Activated T-helper 1 cell treated with anti-CD3 and anti-CD28 coated beads, Interleukin-12 subunit alpha, Interleukin-12 subunit beta, Interleukin-2, Interleukin-4 antibody, amounts not matched to agents 30 ng/mL and 10 ng/mL and 1 ng/mL, durations not matched to agents 14 hours and 24 hours and 36 hours (primary cell): Measurements from ENCODE around the gene NFASC. TPM values are rescaled to one million over a fixed set of nuclear protein-coding genes. Genes with fewer than 3 reads are reported as not detected.

ENCODE experiments used
- DNase-seq: peaks from one replicate; pipeline ENCODE4 v3.0.0; 2021; ENCODE audit warnings: low spot score
- H3K27ac Mint-ChIP-seq: one replicate; pipeline ENCODE4 v1.8.0; 2021; ENCODE audit warnings: mild to moderate bottlenecking, mixed read lengths
- H3K27me3 Mint-ChIP-seq: one replicate; pipeline ENCODE4 v1.8.0; 2022; ENCODE audit warnings: mild to moderate bottlenecking, moderate library complexity, mixed read lengths; ENCODE audit not compliant: insufficient read depth
- H3K36me3 Mint-ChIP-seq: one replicate; pipeline ENCODE4 v1.8.0; 2021; ENCODE audit warnings: low read depth, mixed read lengths
- H3K4me1 Mint-ChIP-seq: one replicate; pipeline ENCODE4 v1.8.0; 2021; ENCODE audit warnings: low read depth, mixed read lengths
- H3K4me3 Mint-ChIP-seq: one replicate; pipeline ENCODE4 v1.8.0; 2021; ENCODE audit warnings: mild to moderate bottlenecking, moderate library complexity, mixed read lengths
- H3K9me3 Mint-ChIP-seq: one replicate; pipeline ENCODE4 v1.8.0; 2021; ENCODE audit warnings: mixed read lengths
- intact Hi-C: fragments of 100-400 bp; cut with micrococcal nuclease; formaldehyde crosslinking; loops from one replicate; pipeline ENCODE4 v1.15.1; 2024
- total RNA-seq: library from RNA; stranded (reverse); gene quantifications from 2 replicates; pipeline ENCODE4 v1.2.3, GENCODE V29; 2022

The NFASC gene
- total RNA-seq, 1 donor from 2014 or later, result 0.70 TPM

- H3K4me3 Mint-ChIP-seq, result no peak overlapping the region
- DNase-seq, result no peak
- H3K9me3 Mint-ChIP-seq, result no peaks in the 10 kb centered on the region
- intact Hi-C loops, result no loop called here
- no peak overlapping the region for H3K27ac Mint-ChIP-seq
- no peaks in the 10 kb centered on the region for H3K4me1 Mint-ChIP-seq
- peaks cover 13% of the 10 kb centered on the region for H3K27me3 Mint-ChIP-seq
- no peaks in the 10 kb centered on the region for H3K36me3 Mint-ChIP-seq
Measured at GRCh38 chr1:204867203-204867602, 3.5 kb upstream of the NFASC start.

DNA sequence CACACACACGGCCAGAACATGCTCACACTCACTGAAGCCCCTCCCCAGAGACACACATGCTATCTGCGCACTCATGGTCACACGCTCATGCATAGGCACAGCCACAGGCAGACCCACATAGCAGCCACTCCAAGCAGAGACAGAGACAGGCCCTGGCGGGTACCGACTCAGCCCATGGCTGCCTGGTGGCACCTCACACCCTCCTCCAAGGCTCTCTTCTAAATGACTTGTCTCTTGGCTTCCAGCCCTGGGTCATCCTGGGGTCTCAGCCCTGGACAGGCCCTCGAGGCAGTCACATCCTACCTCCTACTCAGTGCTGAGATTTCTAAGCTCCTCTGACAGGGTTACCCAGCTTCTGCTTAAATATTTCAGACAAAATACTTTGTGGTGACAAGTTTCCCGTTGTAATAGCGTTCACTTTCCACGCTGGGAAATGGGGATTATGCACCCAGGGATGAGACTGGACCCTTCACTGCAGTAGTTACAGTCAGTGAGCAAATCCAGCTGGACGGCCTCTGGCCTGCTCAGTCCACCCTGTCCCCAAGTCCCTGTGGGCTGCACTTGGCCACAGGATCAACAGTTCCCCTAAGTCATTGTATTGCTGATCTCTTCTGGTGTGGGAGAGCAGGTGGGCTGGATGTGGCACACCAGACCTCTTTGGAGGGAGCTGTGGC, 2.9 kb upstream of the NFASC start:
- DNase-seq, result no peak
- Mint-ChIP-seq H3K4me3 (no peak overlapping the region), H3K9me3 (no peaks in the 10 kb centered on the region), H3K27ac (no peak overlapping the region), H3K36me3 (no peaks in the 10 kb centered on the region), H3K27me3 (peaks cover 10% of the 10 kb centered on the region), H3K4me1 (no peaks in the 10 kb centered on the region)
- intact Hi-C loops, result no loop called here

DNA sequence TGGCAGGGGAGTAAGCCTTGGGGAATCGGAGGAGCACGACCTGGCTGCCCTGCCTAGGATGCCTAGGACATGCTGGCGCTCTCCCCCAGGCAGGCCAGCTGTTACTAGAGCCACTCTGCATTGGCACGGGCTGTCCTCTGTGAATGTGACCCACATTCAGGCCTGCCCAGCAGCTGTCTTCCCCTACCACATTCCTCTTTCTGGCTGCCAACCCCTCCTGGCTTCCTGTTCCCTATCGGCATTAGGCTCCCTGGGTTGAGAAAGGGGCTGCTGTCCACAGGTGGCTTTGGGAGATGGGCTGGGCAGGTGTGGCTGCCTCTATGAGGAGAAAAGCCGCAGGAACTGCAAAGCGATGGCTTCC, 2.3 kb upstream of the NFASC start:
- Mint-ChIP-seq H3K36me3 (no peaks in the 10 kb centered on the region), H3K27me3 (peaks cover 10% of the 10 kb centered on the region), H3K27ac (no peak overlapping the region), H3K9me3 (no peaks in the 10 kb centered on the region), H3K4me3 (no peak overlapping the region), H3K4me1 (no peaks in the 10 kb centered on the region)
- intact Hi-C loops, result no loop called here
- no peak for DNase-seq

DNA sequence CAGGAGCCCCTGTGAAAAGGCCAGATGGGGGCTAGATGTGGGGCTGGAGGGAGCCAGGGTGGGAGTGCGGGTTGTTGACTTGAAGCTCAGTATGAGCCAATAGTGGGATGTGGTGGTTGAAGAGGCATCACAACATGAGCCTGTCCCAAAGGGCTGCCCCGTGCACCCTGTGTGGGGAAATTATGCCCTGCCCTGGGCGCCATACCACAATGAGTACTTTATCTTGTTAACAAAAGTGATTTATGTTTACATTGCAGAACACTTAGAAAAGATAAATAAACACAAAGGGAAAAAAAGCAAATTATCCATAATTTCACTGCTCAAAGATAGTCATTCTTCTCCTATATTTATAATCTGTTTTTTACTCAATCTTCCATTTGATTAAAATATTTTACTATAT, 1.6 kb upstream of the NFASC start:
- H3K9me3 Mint-ChIP-seq, result no peaks in the 10 kb centered on the region
- no peak for DNase-seq
- no peak overlapping the region for H3K4me3 Mint-ChIP-seq
- H3K4me1 Mint-ChIP-seq, result no peaks in the 10 kb centered on the region
- no peak overlapping the region for H3K27ac Mint-ChIP-seq
- intact Hi-C loops, result no loop called here
- peaks cover 6% of the 10 kb centered on the region for H3K27me3 Mint-ChIP-seq
- H3K36me3 Mint-ChIP-seq, result no peaks in the 10 kb centered on the region

DNA sequence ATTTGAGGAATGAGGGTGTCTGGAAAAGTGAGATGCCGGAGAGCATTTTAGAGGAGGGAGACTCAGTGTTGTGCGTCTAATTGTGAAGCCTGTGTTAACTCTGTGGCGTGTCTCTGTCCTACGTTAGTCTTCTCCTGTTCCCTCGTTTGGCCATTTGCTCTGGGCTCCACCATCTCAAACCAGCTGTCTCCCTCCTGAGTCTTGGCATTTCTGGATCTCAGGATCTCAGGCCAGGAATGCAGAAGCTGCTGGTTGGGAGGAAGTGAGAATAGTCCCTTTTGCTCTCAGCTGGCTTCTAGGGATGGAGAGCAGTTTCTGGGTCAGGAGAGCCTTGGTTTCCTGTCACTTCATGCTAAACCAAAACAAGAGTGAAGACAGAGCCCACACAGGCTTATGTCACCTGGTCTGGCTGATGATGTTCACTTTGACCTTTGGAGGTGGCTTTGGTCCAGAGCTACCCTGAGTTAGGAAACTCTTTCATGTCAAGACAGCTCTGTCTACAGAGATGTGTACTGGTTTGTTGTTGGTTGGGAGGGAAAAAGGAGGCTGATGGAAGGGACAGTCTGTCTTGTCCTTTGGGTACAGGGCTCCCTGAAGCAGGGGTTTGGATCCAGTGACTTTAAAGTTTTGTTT, 859 bp downstream of the NFASC start:
- DNase-seq, result no peak
- H3K36me3 Mint-ChIP-seq, result no peaks in the 10 kb centered on the region

GRCh38 chr1:204872262-204872881, 1.7 kb downstream of the NFASC start:
- peaks cover 2% of the 10 kb centered on the region for H3K27me3 Mint-ChIP-seq
- no peak overlapping the region for H3K4me3 Mint-ChIP-seq
- H3K4me1 Mint-ChIP-seq, result no peaks in the 10 kb centered on the region
- intact Hi-C loops, result no loop called here
- H3K27ac Mint-ChIP-seq, result no peak overlapping the region
- no peaks in the 10 kb centered on the region for H3K36me3 Mint-ChIP-seq
- H3K9me3 Mint-ChIP-seq, result no peaks in the 10 kb centered on the region
- DNase-seq, result no peak

More for the DNA sequence above, 859 bp downstream of the NFASC start:
- intact Hi-C loops, result no loop called here
- Mint-ChIP-seq H3K27me3 (peaks cover 6% of the 10 kb centered on the region), H3K4me3 (no peak overlapping the region), H3K27ac (no peak overlapping the region), H3K4me1 (no peaks in the 10 kb centered on the region), H3K9me3 (no peaks in the 10 kb centered on the region)

DNA sequence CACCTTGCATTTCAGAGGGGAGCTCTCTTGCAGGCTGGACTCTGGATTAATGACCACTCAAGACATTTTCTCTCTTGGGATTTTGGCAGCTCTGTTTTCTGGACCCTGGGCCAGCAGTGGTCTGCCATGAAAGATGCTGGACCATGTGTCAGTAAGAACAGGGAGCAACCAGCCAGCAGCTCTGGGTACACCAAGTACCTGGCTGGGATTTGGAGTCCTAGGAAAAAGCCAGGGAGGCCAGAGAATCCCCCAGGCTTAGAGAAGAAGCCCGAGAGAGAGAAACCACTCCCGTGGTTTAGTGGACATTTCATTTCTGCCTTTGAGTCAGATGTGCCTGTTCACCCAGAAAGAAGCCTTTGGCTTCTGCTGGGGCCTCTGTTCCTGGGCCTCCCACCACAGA, 2.5 kb downstream of the NFASC start:
- Mint-ChIP-seq H3K36me3 (no peaks in the 10 kb centered on the region), H3K9me3 (no peaks in the 10 kb centered on the region), H3K27ac (no peak overlapping the region), H3K4me1 (no peaks in the 10 kb centered on the region), H3K27me3 (peaks cover 2% of the 10 kb centered on the region), H3K4me3 (no peak overlapping the region)
- DNase-seq, result no peak
- intact Hi-C loops, result no loop called here

GRCh38 chr1:204873714-204874113, 3.1 kb downstream of the NFASC start:
- intact Hi-C loops, result no loop called here
- H3K27me3 Mint-ChIP-seq, result peaks cover 7% of the 10 kb centered on the region
- H3K9me3 Mint-ChIP-seq, result no peaks in the 10 kb centered on the region

DNA sequence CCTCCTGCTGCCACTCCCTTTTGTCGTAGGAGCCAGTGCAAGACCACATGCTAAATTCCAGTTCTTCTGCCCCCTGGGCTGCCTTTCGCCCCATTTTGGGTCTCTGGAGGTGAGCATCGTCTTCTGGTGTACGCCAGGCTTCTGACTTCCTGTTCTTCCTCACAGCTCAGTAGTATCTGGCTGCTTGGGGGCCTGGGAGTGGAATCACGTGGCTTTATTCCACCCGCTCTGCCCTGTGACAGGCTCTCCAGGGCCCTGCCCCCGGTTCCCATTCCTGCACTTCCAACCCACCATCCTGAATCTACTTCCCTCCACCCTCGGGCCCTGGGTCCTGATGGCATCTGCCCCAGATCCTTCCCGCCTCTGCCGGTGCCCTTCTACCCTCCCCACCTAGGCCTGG, 3.6 kb downstream of the NFASC start:
- H3K27me3 Mint-ChIP-seq, result peaks cover 8% of the 10 kb centered on the region
- no peaks in the 10 kb centered on the region for H3K9me3 Mint-ChIP-seq
- DNase-seq, result no peak
- H3K4me3 Mint-ChIP-seq, result no peak overlapping the region
- no peak overlapping the region for H3K27ac Mint-ChIP-seq
- intact Hi-C loops, result no loop called here
- H3K36me3 Mint-ChIP-seq, result no peaks in the 10 kb centered on the region
- no peaks in the 10 kb centered on the region for H3K4me1 Mint-ChIP-seq

More at GRCh38 chr1:204873714-204874113, 3.1 kb downstream of the NFASC start:
- Mint-ChIP-seq H3K4me3 (no peak overlapping the region), H3K36me3 (no peaks in the 10 kb centered on the region), H3K4me1 (no peaks in the 10 kb centered on the region), H3K27ac (no peak overlapping the region)
- DNase-seq, result no peak

DNA sequence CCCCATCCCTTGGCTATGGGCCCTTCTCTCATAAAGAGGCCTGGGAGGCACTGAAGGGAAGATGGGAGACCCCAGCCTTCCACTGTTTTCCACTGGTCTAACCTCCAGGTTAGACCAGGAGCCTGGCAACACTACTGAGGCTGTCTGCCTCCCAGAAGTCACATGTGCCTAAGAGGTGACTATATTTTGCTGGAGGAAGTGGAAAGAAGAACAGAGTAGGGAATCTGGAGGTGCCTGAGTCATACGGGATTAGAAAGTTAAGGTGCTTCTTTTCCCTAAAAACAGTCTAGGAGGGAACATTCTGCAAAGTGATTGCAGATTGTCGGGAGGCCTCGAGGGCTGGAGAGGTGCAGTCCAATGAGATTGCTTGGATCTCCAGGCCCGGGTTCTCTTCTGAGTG, 4.6 kb downstream of the NFASC start:
- no peak overlapping the region for H3K27ac Mint-ChIP-seq
- intact Hi-C loops, result no loop called here
- no peak for DNase-seq
- H3K4me1 Mint-ChIP-seq, result no peaks in the 10 kb centered on the region
- H3K4me3 Mint-ChIP-seq, result no peak overlapping the region
- no peaks in the 10 kb centered on the region for H3K9me3 Mint-ChIP-seq
- H3K27me3 Mint-ChIP-seq, result peaks cover 8% of the 10 kb centered on the region
- no peaks in the 10 kb centered on the region for H3K36me3 Mint-ChIP-seq

GRCh38 chr1:204878621-204879234, 8.1 kb downstream of the NFASC start:
- intact Hi-C loops, result no loop called here
- Mint-ChIP-seq H3K9me3 (no peaks in the 10 kb centered on the region), H3K27me3 (peaks cover 8% of the 10 kb centered on the region), H3K4me3 (no peak overlapping the region), H3K4me1 (no peaks in the 10 kb centered on the region), H3K36me3 (no peaks in the 10 kb centered on the region), H3K27ac (no peak overlapping the region)
- DNase-seq, result no peak

GRCh38 chr1:204879351-204879750, 8.7 kb downstream of the NFASC start:
- no peak overlapping the region for H3K27ac Mint-ChIP-seq
- intact Hi-C loops, result no loop called here
- H3K9me3 Mint-ChIP-seq, result no peaks in the 10 kb centered on the region
- no peak overlapping the region for H3K4me3 Mint-ChIP-seq
- no peak for DNase-seq
- peaks cover 8% of the 10 kb centered on the region for H3K27me3 Mint-ChIP-seq
- no peaks in the 10 kb centered on the region for H3K36me3 Mint-ChIP-seq
- no peaks in the 10 kb centered on the region for H3K4me1 Mint-ChIP-seq

- Mint-ChIP-seq H3K4me1 (no peaks in the 10 kb centered on the region), H3K9me3 (no peaks in the 10 kb centered on the region), H3K27ac (no peak overlapping the region), H3K4me3 (no peak overlapping the region), H3K27me3 (peaks cover 11% of the 10 kb centered on the region), H3K36me3 (no peaks in the 10 kb centered on the region)
- intact Hi-C loops, result no loop called here
- DNase-seq, result no peak
Measured at GRCh38 chr1:204880906-204881305, 10.2 kb downstream of the NFASC start.
